Epithelial cell of esophagus (primary cell): ENCODE data around the gene MON2.

Experiments used
- DNase-seq: peaks from one replicate; pipeline ENCODE4 v3.0.0; 2010; ENCODE audit warnings: low read depth
- H3K4me3 ChIP-seq: 2 replicates; pipeline ENCODE4 v1.5.1; 2011; ENCODE audit warnings: mild to moderate bottlenecking, low read length, control low read depth
- TF ChIP-seq, protein P1 (sequence below): IDR thresholded peaks from 2 replicates; pipeline ENCODE4 v1.5.1; 2011; ENCODE audit warnings: low read depth, mild to moderate bottlenecking, low read length, control low read depth, inconsistent platforms; ENCODE audit not compliant: insufficient read depth; ENCODE audit errors: missing control alignments

MON2 gene

DNA sequence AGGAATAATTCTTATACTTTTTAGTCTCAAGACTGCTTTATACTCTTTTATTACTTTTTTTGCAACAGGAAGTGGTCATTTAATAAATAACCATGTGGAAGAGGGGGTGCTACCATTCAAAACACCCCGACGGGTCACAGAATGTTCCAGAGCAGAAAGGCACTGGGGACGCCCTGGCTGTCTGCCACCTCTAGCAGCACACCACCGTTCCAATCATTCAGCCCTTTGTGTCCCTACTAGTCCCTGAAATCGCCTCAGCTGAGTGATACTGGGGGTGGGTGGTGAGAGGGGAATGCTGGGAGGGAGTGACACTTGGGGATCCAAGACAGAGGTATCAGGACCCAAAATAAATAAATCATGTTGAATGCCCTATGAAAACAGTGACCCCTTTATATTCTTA, 52.4 kb downstream of the MON2 start:
- no peak overlapping the region for H3K4me3 ChIP-seq
- DNase-seq: no peak
- TF ChIP-seq, protein P1, sequence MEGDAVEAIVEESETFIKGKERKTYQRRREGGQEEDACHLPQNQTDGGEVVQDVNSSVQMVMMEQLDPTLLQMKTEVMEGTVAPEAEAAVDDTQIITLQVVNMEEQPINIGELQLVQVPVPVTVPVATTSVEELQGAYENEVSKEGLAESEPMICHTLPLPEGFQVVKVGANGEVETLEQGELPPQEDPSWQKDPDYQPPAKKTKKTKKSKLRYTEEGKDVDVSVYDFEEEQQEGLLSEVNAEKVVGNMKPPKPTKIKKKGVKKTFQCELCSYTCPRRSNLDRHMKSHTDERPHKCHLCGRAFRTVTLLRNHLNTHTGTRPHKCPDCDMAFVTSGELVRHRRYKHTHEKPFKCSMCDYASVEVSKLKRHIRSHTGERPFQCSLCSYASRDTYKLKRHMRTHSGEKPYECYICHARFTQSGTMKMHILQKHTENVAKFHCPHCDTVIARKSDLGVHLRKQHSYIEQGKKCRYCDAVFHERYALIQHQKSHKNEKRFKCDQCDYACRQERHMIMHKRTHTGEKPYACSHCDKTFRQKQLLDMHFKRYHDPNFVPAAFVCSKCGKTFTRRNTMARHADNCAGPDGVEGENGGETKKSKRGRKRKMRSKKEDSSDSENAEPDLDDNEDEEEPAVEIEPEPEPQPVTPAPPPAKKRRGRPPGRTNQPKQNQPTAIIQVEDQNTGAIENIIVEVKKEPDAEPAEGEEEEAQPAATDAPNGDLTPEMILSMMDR: no peak

DNA sequence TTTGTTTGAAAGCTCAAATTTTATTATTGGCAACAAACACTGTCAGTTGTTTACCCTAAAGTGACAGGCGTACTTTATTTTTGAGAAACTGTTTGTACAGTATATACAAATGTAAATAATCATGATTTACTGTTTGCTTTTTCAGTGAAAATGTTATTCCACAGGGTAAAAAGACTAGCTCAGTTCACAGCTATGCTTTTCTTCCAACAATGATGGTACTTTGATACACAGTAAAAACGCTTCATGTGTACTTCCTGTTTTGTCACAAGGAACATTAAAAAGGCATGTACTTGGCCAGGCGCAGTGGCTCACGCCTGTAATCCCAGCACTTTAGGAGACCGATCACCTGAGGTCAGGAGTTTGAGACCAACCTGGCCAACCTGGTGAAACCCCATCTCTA, 53.7 kb downstream of the MON2 start:
- no peak for DNase-seq
- H3K4me3 ChIP-seq: no peak overlapping the region
- TF ChIP-seq, protein P1: no peak

DNA sequence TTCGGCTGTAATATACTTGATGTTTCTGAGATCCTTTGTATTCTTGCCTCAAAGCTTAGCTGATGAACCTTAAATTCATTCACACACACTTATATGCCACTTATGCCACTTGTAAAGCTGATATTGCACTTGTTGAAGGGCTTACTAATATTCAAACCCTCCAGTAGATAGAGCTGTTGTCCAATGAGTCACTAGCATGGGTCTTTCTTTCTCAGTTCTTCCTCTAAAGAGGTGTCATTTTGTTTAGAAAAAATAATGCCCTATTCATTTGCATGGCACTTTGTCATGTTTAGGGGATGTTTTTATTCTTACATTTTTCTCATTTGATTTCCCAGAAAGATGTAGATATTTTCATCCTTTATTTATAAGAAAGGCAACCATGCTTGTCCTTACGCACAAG, 56.4 kb downstream of the MON2 start:
- H3K4me3 ChIP-seq: no peak overlapping the region
- peak; percentile 4 for DNase-seq
- TF ChIP-seq, protein P1: no peak

DNA sequence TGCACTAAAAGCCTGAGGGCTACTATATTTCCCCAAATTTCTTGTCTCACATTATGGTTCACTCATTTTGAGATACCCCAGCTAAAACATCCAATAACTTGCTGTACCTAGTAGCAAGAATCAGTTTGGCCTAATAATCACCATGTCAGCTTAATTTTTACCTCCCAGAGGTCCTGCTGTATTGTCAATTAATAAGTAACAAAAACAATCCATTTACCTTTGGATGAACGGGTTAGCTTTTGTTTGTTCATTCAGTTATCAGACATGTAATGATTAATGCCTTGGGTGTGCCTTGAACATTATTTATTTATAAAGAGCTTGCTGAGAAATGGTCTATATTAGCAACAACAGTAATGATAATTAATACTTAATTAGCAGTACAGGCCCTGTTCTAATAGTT, 57.0 kb downstream of the MON2 start:
- no peak overlapping the region for H3K4me3 ChIP-seq
- no peak for DNase-seq
- TF ChIP-seq, protein P1: no peak

DNA sequence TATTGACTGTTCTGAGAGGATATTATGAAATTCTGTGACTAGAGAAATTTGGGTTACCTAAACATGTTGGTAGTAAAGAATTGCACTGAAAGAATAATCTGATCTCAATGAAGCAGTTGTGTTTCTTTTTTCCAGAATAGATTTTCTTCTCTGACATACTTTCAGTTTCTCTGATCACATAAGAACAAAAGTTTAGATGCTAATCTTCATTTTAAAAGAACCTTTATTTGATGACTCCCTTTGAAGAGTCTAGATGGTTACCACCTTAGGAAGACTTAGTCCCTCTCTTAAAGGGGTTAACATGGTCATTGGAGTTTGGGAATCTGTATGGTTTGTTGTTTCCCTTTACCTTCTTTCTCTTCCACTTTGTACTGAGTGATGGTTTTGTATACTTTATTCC, 58.6 kb downstream of the MON2 start:
- DNase-seq: no peak
- TF ChIP-seq, protein P1: no peak

DNA sequence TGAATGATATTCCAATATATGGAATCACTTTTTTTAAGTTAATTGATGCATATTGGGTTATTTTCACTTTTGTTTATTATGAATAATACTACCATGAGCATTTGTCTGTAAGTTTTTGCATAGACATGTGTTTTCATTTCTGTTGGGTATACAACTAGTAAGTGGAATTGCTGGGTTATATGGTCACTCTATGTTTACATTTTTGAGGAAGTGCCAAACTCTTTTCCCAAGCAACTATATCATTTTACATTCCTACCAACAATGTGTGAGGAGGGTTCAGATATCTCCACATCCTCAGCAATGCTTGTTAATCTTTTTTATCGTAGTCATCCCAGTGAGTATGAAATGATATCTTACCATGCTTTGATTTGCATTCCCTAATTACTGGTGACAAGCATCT, 64.0 kb downstream of the MON2 start:
- H3K4me3 ChIP-seq: no peak overlapping the region
- DNase-seq: no peak
- TF ChIP-seq, protein P1: no peak

More for the DNA sequence above, 58.6 kb downstream of the MON2 start:
- H3K4me3 ChIP-seq: no peak overlapping the region

DNA sequence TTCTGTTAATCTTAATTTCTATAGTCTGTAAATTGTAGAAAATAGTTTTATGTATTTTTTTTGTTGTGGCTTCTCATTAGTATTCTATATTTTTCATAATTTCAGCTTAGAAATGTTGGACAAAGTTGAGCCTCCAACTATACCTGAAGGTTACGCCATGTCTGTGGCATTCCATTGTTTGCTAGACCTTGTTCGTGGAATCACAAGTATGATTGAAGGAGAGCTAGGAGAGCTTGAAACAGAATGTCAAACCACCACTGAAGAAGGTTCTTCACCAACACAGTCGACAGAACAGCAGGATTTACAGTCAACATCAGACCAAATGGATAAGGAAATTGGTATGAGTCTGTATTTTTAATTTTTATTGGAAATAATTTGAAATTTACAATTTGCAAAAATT, 65.7 kb downstream of the MON2 start:
- TF ChIP-seq, protein P1: no peak
- DNase-seq: no peak
- no peak overlapping the region for H3K4me3 ChIP-seq
